SJSA1 (cell line): Measurements from ENCODE around the gene C1orf174. TPM values are rescaled to one million over a fixed set of nuclear protein-coding genes. Genes with fewer than 3 reads are reported as not detected.

Experiments
- DNase-seq, 2 experiments: peaks; one replicate each; pipeline ENCODE4 v3.0.0-alpha.2; 2015 to 2020; ENCODE audit warnings: low spot score in 2 of 2, low read depth in 1 of 2
- H3K27ac ChIP-seq: fragments of 250-450 bp; sonication (Bioruptor Pico); 2 replicates; pipeline ENCODE4 v1.5.1; 2020; ENCODE audit warnings: mild to moderate bottlenecking, moderate library complexity
- H3K27me3 ChIP-seq: fragments of 250-450 bp; sonication (Bioruptor Pico); replicated peaks from 2 replicates; pipeline ENCODE4 v1.5.1; 2020; ENCODE audit warnings: mild to moderate bottlenecking, moderate library complexity
- H3K36me3 ChIP-seq: fragments of 250-450 bp; sonication (Bioruptor Pico); 2 replicates; pipeline ENCODE4 v1.5.1; 2020; ENCODE audit warnings: mild to moderate bottlenecking
- H3K4me1 ChIP-seq: fragments of 250-450 bp; sonication (Bioruptor Pico); replicated peaks from 2 replicates; pipeline ENCODE4 v1.6.1; 2021; ENCODE audit warnings: mild to moderate bottlenecking
- H3K4me3 ChIP-seq: fragments of 250-450 bp; sonication (Bioruptor Pico); 2 replicates; pipeline ENCODE4 v1.5.1; 2020; ENCODE audit warnings: mild to moderate bottlenecking
- H3K9me3 ChIP-seq: fragments of 250-450 bp; sonication (Bioruptor Pico); replicated peaks from 2 replicates; pipeline ENCODE4 v1.5.1; 2020; ENCODE audit warnings: mild to moderate bottlenecking
- total RNA-seq: library from RNA; depleted of rRNA; stranded (reverse); fragments of >200 nt; shearing (Covaris generic); gene quantifications from 2 replicates; pipeline ENCODE4 v1.2.3, GENCODE V29; 2014

Gene C1orf174
- total RNA-seq, 1 experiment from 2014 or later: 36.3 TPM

- no peak for DNase-seq
- peaks cover 4% of the 10 kb centered on the region; the same call in 1 of the 2 replicates for H3K4me1 ChIP-seq
- no peak overlapping the region for H3K27ac ChIP-seq
- peaks cover 15% of the 10 kb centered on the region; the same call in 1 of the 2 replicates for H3K36me3 ChIP-seq
- no peaks in the 10 kb centered on the region for H3K27me3 ChIP-seq
- H3K4me3 ChIP-seq: no peak overlapping the region
- no peaks in the 10 kb centered on the region for H3K9me3 ChIP-seq
Observed at GRCh38 chr1:3902111-3902511, 2.0 kb upstream of the C1orf174 start.

GRCh38 chr1:3900969-3901529 is 977 bp upstream of the C1orf174 start:
- Histone ChIP-seq H3K4me1 (peaks cover 4% of the 10 kb centered on the region; the same call in 1 of the 2 replicates), H3K4me3 (peak overlapping the region; percentile 79), H3K9me3 (no peaks in the 10 kb centered on the region), H3K36me3 (peaks cover 15% of the 10 kb centered on the region; the same call in 1 of the 2 replicates), H3K27me3 (no peaks in the 10 kb centered on the region), H3K27ac (peak overlapping the region; percentile 82)
- DNase-seq: peak; percentile 94 to 97

- Histone ChIP-seq H3K4me1 (peaks cover 4% of the 10 kb centered on the region; the same call in 1 of the 2 replicates), H3K36me3 (peaks cover 21% of the 10 kb centered on the region), H3K4me3 (peak overlapping the region; percentile 79), H3K9me3 (no peaks in the 10 kb centered on the region), H3K27me3 (no peaks in the 10 kb centered on the region), H3K27ac (peak overlapping the region; percentile 82)
- no peak for DNase-seq
Observed at GRCh38 chr1:3899754-3900149, 320 bp downstream of the C1orf174 start.

- Histone ChIP-seq H3K4me3 (peak overlapping the region; percentile 79), H3K27ac (peak overlapping the region; percentile 82; the same call in 1 of the 2 replicates), H3K9me3 (no peaks in the 10 kb centered on the region), H3K4me1 (peaks cover 4% of the 10 kb centered on the region; the same call in 1 of the 2 replicates), H3K36me3 (peaks cover 23% of the 10 kb centered on the region), H3K27me3 (no peaks in the 10 kb centered on the region)
- DNase-seq: no peak
Observed at GRCh38 chr1:3898994-3899753, 898 bp downstream of the C1orf174 start.

- Histone ChIP-seq H3K4me3 (no peak overlapping the region), H3K27me3 (no peaks in the 10 kb centered on the region)
- no peak for DNase-seq
Observed at GRCh38 chr1:3898475-3898735, 1.7 kb downstream of the C1orf174 start.

GRCh38 chr1:3896396-3897000 is 3.6 kb downstream of the C1orf174 start:
- no peaks in the 10 kb centered on the region for H3K27me3 ChIP-seq
- H3K9me3 ChIP-seq: no peaks in the 10 kb centered on the region
- no peak overlapping the region for H3K27ac ChIP-seq
- peaks cover 3% of the 10 kb centered on the region; the same call in 1 of the 2 replicates for H3K4me1 ChIP-seq
- no peak overlapping the region for H3K4me3 ChIP-seq
- peaks cover 33% of the 10 kb centered on the region for H3K36me3 ChIP-seq
- no peak for DNase-seq

More at GRCh38 chr1:3898475-3898735, 1.7 kb downstream of the C1orf174 start:
- no peaks in the 10 kb centered on the region for H3K9me3 ChIP-seq
- no peak overlapping the region for H3K27ac ChIP-seq
- H3K36me3 ChIP-seq: peaks cover 25% of the 10 kb centered on the region
- H3K4me1 ChIP-seq: peaks cover 4% of the 10 kb centered on the region; the same call in 1 of the 2 replicates

GRCh38 chr1:3895951-3896325 is 4.1 kb downstream of the C1orf174 start:
- Histone ChIP-seq H3K4me1 (no peaks in the 10 kb centered on the region), H3K27me3 (no peaks in the 10 kb centered on the region), H3K27ac (no peak overlapping the region), H3K9me3 (no peaks in the 10 kb centered on the region), H3K36me3 (peaks cover 38% of the 10 kb centered on the region), H3K4me3 (no peak overlapping the region)
- DNase-seq: no peak

- no peaks in the 10 kb centered on the region for H3K9me3 ChIP-seq
- no peak for DNase-seq
- no peak overlapping the region for H3K4me3 ChIP-seq
- H3K27ac ChIP-seq: no peak overlapping the region
- H3K27me3 ChIP-seq: no peaks in the 10 kb centered on the region
- peaks cover 42% of the 10 kb centered on the region for H3K36me3 ChIP-seq
- no peaks in the 10 kb centered on the region for H3K4me1 ChIP-seq
Observed at GRCh38 chr1:3895279-3895950, 4.7 kb downstream of the C1orf174 start.

GRCh38 chr1:3894626-3895278 is 5.3 kb downstream of the C1orf174 start:
- H3K4me3 ChIP-seq: no peak overlapping the region
- H3K27me3 ChIP-seq: no peaks in the 10 kb centered on the region
- H3K27ac ChIP-seq: no peak overlapping the region

GRCh38 chr1:3893190-3893589 is 6.9 kb downstream of the C1orf174 start:
- Histone ChIP-seq H3K27me3 (no peaks in the 10 kb centered on the region), H3K4me3 (no peak overlapping the region), H3K4me1 (no peaks in the 10 kb centered on the region), H3K27ac (no peak overlapping the region), H3K36me3 (peaks cover 49% of the 10 kb centered on the region), H3K9me3 (no peaks in the 10 kb centered on the region)
- no peak for DNase-seq

More at GRCh38 chr1:3894626-3895278, 5.3 kb downstream of the C1orf174 start:
- no peaks in the 10 kb centered on the region for H3K9me3 ChIP-seq
- peaks cover 46% of the 10 kb centered on the region for H3K36me3 ChIP-seq
- H3K4me1 ChIP-seq: no peaks in the 10 kb centered on the region
- DNase-seq: no peak

GRCh38 chr1:3892748-3893147 is 7.3 kb downstream of the C1orf174 start:
- DNase-seq: no peak
- Histone ChIP-seq H3K27ac (no peak overlapping the region), H3K27me3 (no peaks in the 10 kb centered on the region), H3K4me1 (no peaks in the 10 kb centered on the region), H3K4me3 (no peak overlapping the region), H3K36me3 (peaks cover 54% of the 10 kb centered on the region), H3K9me3 (no peaks in the 10 kb centered on the region)

GRCh38 chr1:3891329-3891865 is 8.7 kb downstream of the C1orf174 start:
- peaks cover 62% of the 10 kb centered on the region for H3K36me3 ChIP-seq
- no peaks in the 10 kb centered on the region for H3K27me3 ChIP-seq
- DNase-seq: no peak
- H3K4me3 ChIP-seq: no peak overlapping the region
- no peak overlapping the region for H3K27ac ChIP-seq
- H3K4me1 ChIP-seq: no peaks in the 10 kb centered on the region
- no peaks in the 10 kb centered on the region for H3K9me3 ChIP-seq
